NB4 (cell line): Measurements from ENCODE around the gene TMC3.

Experiments
- CTCF ChIP-seq: IDR thresholded peaks from one replicate; pipeline ENCODE4 v1.5.1; 2012; ENCODE audit warnings: low read depth, low read length
- MYC ChIP-seq: IDR thresholded peaks from 2 replicates; pipeline ENCODE4 v1.6.1; 2011; ENCODE audit warnings: low read depth, low read length
- POLR2A ChIP-seq: IDR thresholded peaks from 2 replicates; pipeline ENCODE4 v1.6.1; 2011; ENCODE audit warnings: mild to moderate bottlenecking; ENCODE audit not compliant: insufficient read length; ENCODE audit errors: extremely low read depth

- TF ChIP-seq MYC (no peak), CTCF (no peak), POLR2A (no peak)
Measured at GRCh38 chr15:81317642-81318017, 56.4 kb downstream of the TMC3 start.
